Measurements from ENCODE around the gene DUSP9. TPM values are rescaled to one million over a fixed set of nuclear protein-coding genes. Genes with fewer than 3 reads are reported as not detected.

Gene DUSP9
- polyA plus RNA-seq, 1 donor (not counting 4 experiments of a cell fraction or from before 2014, with no cell fraction given): 0.47 TPM

DNA sequence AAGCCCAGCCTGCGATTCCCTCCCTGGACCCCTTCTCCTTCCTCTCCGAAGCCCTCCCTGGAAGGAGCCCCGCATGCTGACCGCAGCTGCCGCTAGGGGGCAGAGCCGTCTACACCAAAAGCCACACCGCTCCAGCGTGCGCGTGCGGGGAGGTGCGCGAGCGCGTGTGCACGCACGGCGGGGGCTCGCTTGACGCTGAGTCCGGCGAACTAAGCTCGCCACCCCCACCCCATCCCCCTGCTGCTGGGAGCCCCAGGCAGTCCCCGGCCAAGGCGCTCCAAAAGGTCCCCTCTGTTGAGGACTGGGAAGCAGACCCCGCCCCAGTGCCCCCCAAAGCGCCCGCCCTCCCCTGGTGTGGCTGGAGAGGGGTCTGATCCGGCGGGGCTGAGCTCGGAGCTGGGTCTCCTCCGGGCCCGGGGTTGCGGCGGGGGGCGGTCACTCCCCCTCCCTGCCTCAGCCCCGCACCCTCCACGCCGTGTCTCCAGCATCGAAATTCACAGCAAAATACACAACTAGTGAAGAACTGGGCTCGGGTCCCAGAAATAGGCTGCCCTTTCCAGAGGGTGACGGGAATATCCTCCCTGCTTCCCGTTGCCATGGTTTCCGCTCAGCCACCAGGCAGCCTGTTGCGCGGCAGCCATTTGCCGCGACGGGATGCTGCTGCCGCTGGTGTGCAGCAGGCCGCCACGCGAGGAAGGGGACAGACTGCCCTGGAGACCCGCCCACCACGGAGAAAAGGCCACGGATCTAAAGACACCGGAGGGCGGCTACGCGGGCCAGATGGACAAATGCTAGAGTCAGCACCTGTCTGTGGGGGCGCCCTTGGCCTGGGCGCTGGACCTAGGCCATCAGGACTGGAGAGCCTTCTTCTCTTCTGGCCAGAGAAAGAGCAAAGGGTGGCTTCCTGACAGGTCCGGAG, 36.8 kb upstream of the DUSP9 start:
- Histone ChIP-seq H3K4me3 (ENCODE audit: control insufficient read depth in 2 of 3, extremely low read depth in 1 of 3, insufficient read depth in 2 of 3, low read depth in 1 of 3, low read length in 3 of 3) (peak overlapping the region in 1 of 3 experiments; percentile 21), H3K4me2 (ENCODE audit: control insufficient read depth, extremely low read depth, insufficient read depth, low read depth, low read length) (peak overlapping the region; percentile 2), H3K27ac (ENCODE audit: control insufficient read depth, insufficient read depth, low read length) (no peak overlapping the region), H3K4me1 (ENCODE audit: control insufficient read depth, extremely low read depth, insufficient read depth, low read length) (no peaks in the 10 kb centered on the region), H3K36me3 (ENCODE audit: control insufficient read depth in 2 of 2, extremely low read depth in 1 of 2, insufficient read depth in 2 of 2, low read length in 2 of 2) (no peaks in the 10 kb centered on the region), H3K79me2 (ENCODE audit: control insufficient read depth, insufficient read depth, low read length) (no peaks in the 10 kb centered on the region), H4K20me1 (ENCODE audit: control insufficient read depth, extremely low read depth, insufficient read depth, low read length) (no peaks in the 10 kb centered on the region), H3K9me1 (ENCODE audit: control insufficient read depth, extremely low read depth, insufficient read depth, low read length) (no peaks in the 10 kb centered on the region), H3K27me3 (ENCODE audit: control insufficient read depth, extremely low read depth, insufficient read depth, low read length) (no peaks in the 10 kb centered on the region), H2AFZ (ENCODE audit: control insufficient read depth, low read length) (no peak overlapping the region), H3K9me3 (ENCODE audit: control insufficient read depth, low read depth, low read length) (no peaks in the 10 kb centered on the region), H3K9ac (ENCODE audit: control insufficient read depth, extremely low read depth, insufficient read depth, low read length) (no peak overlapping the region)
- dilution Hi-C loops (cut with MboI; ENCODE audit: extremely low pct_ligation_motif_present, low sequenced_read_pairs): no loop called here
- FAIRE-seq (no peak), DNase-seq (ENCODE audit: low read depth, low spot score) (no peak)
- TF ChIP-seq, protein P1, sequence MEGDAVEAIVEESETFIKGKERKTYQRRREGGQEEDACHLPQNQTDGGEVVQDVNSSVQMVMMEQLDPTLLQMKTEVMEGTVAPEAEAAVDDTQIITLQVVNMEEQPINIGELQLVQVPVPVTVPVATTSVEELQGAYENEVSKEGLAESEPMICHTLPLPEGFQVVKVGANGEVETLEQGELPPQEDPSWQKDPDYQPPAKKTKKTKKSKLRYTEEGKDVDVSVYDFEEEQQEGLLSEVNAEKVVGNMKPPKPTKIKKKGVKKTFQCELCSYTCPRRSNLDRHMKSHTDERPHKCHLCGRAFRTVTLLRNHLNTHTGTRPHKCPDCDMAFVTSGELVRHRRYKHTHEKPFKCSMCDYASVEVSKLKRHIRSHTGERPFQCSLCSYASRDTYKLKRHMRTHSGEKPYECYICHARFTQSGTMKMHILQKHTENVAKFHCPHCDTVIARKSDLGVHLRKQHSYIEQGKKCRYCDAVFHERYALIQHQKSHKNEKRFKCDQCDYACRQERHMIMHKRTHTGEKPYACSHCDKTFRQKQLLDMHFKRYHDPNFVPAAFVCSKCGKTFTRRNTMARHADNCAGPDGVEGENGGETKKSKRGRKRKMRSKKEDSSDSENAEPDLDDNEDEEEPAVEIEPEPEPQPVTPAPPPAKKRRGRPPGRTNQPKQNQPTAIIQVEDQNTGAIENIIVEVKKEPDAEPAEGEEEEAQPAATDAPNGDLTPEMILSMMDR (optimal IDR thresholded peaks at IDR 0.05 in 1 of 3, IDR thresholded peaks at IDR 0.05 in 1 of 3, conservative IDR thresholded peaks at IDR 0.05 in 1 of 3; ENCODE audit: extremely low read depth in 1 of 3, insufficient read depth in 2 of 3, low read length in 3 of 3): peak; percentile 36 to 89 (median 81)
- no peak for TF ChIP-seq EZH2 (IDR thresholded peaks at IDR 0.05; ENCODE audit: low read length)

DNA sequence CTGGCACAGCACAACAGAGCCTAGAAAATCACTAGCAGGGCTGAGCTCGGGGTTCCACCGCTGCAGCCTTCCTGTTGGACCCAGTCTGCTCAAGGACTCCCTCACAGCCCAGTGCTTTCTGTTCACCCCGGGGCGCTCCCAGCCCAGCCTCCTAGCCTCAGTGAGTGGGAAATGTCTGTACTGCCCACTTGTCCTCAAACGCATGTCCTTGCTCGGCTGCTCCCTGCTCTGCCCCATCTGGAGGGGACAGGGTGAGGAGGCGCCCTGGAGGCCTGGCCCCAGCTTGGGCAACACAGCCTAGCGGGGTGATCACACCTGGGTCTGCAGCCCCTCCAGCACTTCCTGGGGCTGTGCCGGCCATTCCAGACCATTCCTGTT, 36.2 kb upstream of the DUSP9 start:
- Histone ChIP-seq H3K79me2 (ENCODE audit: control insufficient read depth, insufficient read depth, low read length) (no peaks in the 10 kb centered on the region), H3K9me3 (ENCODE audit: control insufficient read depth, low read depth, low read length) (no peaks in the 10 kb centered on the region), H3K4me3 (ENCODE audit: control insufficient read depth in 2 of 3, extremely low read depth in 1 of 3, insufficient read depth in 2 of 3, low read depth in 1 of 3, low read length in 3 of 3) (no peak overlapping the region), H3K9me1 (ENCODE audit: control insufficient read depth, extremely low read depth, insufficient read depth, low read length) (no peaks in the 10 kb centered on the region), H3K27me3 (ENCODE audit: control insufficient read depth, extremely low read depth, insufficient read depth, low read length) (no peaks in the 10 kb centered on the region), H3K36me3 (ENCODE audit: control insufficient read depth in 2 of 2, extremely low read depth in 1 of 2, insufficient read depth in 2 of 2, low read length in 2 of 2) (no peaks in the 10 kb centered on the region), H3K27ac (ENCODE audit: control insufficient read depth, insufficient read depth, low read length) (no peak overlapping the region), H4K20me1 (ENCODE audit: control insufficient read depth, extremely low read depth, insufficient read depth, low read length) (no peaks in the 10 kb centered on the region), H3K4me2 (ENCODE audit: control insufficient read depth, extremely low read depth, insufficient read depth, low read depth, low read length) (no peak overlapping the region), H3K9ac (ENCODE audit: control insufficient read depth, extremely low read depth, insufficient read depth, low read length) (no peak overlapping the region), H3K4me1 (ENCODE audit: control insufficient read depth, extremely low read depth, insufficient read depth, low read length) (no peaks in the 10 kb centered on the region), H2AFZ (ENCODE audit: control insufficient read depth, low read length) (no peak overlapping the region)
- DNase-seq (ENCODE audit: low read depth, low spot score): no peak
- FAIRE-seq: no peak
- no peak for TF ChIP-seq EZH2 (IDR thresholded peaks at IDR 0.05; ENCODE audit: low read length)
- TF ChIP-seq, protein P1 (optimal IDR thresholded peaks at IDR 0.05 in 1 of 3, IDR thresholded peaks at IDR 0.05 in 1 of 3, conservative IDR thresholded peaks at IDR 0.05 in 1 of 3; ENCODE audit: extremely low read depth in 1 of 3, insufficient read depth in 2 of 3, low read length in 3 of 3): no peak
- dilution Hi-C loops (cut with MboI; ENCODE audit: extremely low pct_ligation_motif_present, low sequenced_read_pairs): no loop called here

Measured in keratinocyte (primary cell).